Measurements from ENCODE around the gene POLR1D. TPM values are rescaled to one million over a fixed set of nuclear protein-coding genes. Genes with fewer than 3 reads are reported as not detected.

POLR1D gene
- total RNA-seq, 1 experiment from 2014 or later = 90.7 TPM

Other genes with a start within 250 kb of the POLR1D start
- 85.2 and 91.6 TPM in 2 replicates for gene GTF3A, start 197.3 kb upstream of the POLR1D start, total RNA-seq (2014; rRNA removed; shearing (Covaris generic))
- gene MTIF3, start 171.3 kb upstream of the POLR1D start, total RNA-seq (2014; rRNA removed; shearing (Covaris generic)) = 48.3 and 63.1 TPM in 2 replicates
- gene LNX2, start 1.4 kb upstream of the POLR1D start, total RNA-seq (2014; rRNA removed; shearing (Covaris generic)) = 4.5 and 6.6 TPM in 2 replicates
- gene GSX1, start 170.6 kb downstream of the POLR1D start, total RNA-seq (2014; rRNA removed; shearing (Covaris generic)) = not detected in 2 replicates

Measured in Daoy (cell line).